Measurements from ENCODE around the gene SPON1.

SPON1 gene

DNA sequence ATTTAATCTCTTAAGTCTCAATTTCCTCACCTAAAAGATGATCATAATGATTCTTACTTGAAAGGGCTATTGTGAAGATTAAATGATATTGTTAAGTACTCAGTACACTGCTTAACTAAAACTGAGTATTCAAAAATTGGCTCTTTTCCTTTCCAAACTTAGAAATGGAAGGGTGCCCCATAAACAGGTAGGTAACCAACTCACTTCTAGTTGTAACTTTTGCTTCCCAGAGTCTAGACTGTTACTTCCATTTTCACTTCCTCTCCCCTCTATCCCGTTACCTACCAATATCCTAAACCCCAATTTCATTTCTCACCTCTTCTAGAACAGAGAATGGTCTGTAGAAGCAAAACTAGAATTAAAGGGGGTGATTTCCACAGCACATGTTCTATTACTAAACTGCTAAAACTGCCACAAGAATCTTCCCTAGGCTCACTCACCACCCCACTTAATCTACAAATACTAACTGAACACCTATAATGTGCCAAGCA is 346.4 kb downstream of the SPON1 start:
- no peaks in the 10 kb centered on the region for H3K36me3 ChIP-seq (ENCODE audit: control insufficient read depth, low read depth, low read length)
- peaks cover 63% of the 10 kb centered on the region for H3K4me1 ChIP-seq (ENCODE audit: control insufficient read depth, low read depth, low read length)
- no peaks in the 10 kb centered on the region for H3K27me3 ChIP-seq (ENCODE audit: control insufficient read depth, insufficient read depth, low read length)
- peak overlapping the region; percentile 17 for H3K27ac ChIP-seq (ENCODE audit: low read length)
- no peaks in the 10 kb centered on the region for H3K9me3 ChIP-seq (ENCODE audit: control insufficient read depth, low read depth, low read length)
- no peak overlapping the region for H3K9ac ChIP-seq (ENCODE audit: low read length)
- H3K4me3 ChIP-seq (ENCODE audit: low read length) = no peak overlapping the region

DNA sequence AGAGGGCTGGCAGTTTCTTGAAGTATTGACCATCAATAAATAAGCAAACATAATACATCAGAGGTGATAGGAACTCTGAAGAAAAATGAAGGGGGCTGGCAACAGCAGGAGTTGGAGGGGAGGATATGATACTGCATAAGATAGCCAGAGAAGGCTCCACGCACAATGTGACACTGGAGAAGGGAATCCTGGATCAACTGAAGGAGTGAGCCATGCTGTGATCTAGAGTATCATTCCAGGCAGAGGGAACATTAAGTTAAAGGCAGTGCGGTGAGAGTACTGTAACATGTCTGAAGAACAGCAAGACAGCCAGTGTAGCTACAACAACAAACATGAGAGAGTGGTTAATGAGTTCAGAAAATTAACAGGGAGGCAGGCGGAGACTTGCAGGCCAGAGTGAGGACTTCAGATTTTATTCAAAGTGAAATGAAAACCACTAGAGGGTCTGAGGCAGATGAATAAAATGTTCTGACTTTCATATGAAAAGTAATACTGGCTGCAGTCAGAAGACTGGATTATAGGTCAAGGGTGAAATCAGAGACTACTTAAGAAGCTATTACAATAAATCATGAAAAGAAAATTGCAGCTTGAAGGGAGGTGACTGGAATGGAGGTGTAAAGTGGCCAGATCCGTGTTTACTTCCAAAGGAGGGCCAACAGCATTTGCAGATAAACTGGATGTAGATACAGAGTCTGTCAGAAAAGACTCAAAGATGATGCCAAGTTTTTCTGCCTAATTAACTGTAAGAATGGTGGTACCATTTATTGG is 347.1 kb downstream of the SPON1 start:
- no peak overlapping the region for H3K9ac ChIP-seq (ENCODE audit: low read length)
- H3K27me3 ChIP-seq (ENCODE audit: control insufficient read depth, insufficient read depth, low read length) = no peaks in the 10 kb centered on the region
- H3K4me3 ChIP-seq (ENCODE audit: low read length) = no peak overlapping the region
- H3K9me3 ChIP-seq (ENCODE audit: control insufficient read depth, low read depth, low read length) = no peaks in the 10 kb centered on the region
- H3K4me1 ChIP-seq (ENCODE audit: control insufficient read depth, low read depth, low read length) = peaks cover 60% of the 10 kb centered on the region
- H3K27ac ChIP-seq (ENCODE audit: low read length) = peak overlapping the region; percentile 17
- H3K36me3 ChIP-seq (ENCODE audit: control insufficient read depth, low read depth, low read length) = no peaks in the 10 kb centered on the region

DNA sequence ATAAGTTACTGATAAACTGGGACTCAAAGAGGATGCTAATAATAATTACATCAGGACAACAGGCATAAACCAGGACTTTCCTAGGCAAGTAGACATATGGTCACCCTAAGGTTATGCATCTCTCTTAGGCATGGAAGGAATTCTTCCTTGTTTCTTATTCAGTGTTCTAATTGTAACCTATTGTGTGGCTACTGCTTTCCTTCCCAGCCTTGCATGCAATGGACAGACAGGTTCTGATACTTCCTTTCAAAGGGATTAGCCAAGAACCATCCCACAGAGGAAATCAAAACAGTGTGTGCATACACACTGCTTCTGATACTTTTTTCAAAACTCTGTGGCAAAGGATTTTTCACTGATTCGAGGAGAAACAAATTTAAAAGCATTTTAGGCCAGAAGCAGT is 348.2 kb downstream of the SPON1 start:
- Histone ChIP-seq H3K4me1 (ENCODE audit: control insufficient read depth, low read depth, low read length) (peaks cover 56% of the 10 kb centered on the region), H3K27me3 (ENCODE audit: control insufficient read depth, insufficient read depth, low read length) (no peaks in the 10 kb centered on the region), H3K9ac (ENCODE audit: low read length) (no peak overlapping the region), H3K27ac (ENCODE audit: low read length) (no peak overlapping the region), H3K4me3 (ENCODE audit: low read length) (no peak overlapping the region), H3K9me3 (ENCODE audit: control insufficient read depth, low read depth, low read length) (no peaks in the 10 kb centered on the region), H3K36me3 (ENCODE audit: control insufficient read depth, low read depth, low read length) (no peaks in the 10 kb centered on the region)

DNA sequence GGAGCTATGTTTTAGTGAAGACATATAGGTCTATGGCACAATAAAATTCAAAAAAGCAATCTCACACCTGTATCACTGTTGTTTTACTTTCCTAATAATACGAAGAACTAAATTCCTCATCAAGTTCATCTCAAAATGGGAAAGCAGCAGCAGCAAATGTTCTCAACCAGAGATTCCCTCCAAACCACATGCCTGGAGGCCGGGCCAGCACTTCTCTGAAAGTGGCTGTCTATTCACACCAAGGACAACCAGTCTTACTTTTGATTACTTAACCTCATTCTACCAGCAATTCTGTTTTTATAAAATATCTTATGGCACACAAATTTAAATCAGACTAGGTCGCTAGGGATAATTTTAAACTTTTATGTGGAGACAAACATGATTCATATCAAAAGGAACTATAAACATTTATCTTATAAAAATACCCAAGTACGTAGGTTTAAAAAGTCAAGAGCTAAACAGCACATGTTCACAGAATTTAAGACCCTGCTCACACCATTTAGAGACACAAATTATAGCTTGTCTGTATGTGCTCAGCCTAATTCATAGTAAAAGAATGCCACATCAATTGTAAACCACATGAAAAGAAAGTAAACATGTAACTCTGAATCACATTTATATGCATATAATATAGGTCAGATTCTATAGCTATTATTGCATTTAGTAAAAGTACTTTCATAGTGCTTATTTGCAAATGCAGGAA is 350.4 kb downstream of the SPON1 start:
- Histone ChIP-seq H3K9me3 (ENCODE audit: control insufficient read depth, low read depth, low read length) (no peaks in the 10 kb centered on the region), H3K36me3 (ENCODE audit: control insufficient read depth, low read depth, low read length) (no peaks in the 10 kb centered on the region), H3K9ac (ENCODE audit: low read length) (no peak overlapping the region), H3K27me3 (ENCODE audit: control insufficient read depth, insufficient read depth, low read length) (no peaks in the 10 kb centered on the region), H3K4me3 (ENCODE audit: low read length) (no peak overlapping the region), H3K4me1 (ENCODE audit: control insufficient read depth, low read depth, low read length) (peaks cover 47% of the 10 kb centered on the region), H3K27ac (ENCODE audit: low read length) (no peak overlapping the region)

DNA sequence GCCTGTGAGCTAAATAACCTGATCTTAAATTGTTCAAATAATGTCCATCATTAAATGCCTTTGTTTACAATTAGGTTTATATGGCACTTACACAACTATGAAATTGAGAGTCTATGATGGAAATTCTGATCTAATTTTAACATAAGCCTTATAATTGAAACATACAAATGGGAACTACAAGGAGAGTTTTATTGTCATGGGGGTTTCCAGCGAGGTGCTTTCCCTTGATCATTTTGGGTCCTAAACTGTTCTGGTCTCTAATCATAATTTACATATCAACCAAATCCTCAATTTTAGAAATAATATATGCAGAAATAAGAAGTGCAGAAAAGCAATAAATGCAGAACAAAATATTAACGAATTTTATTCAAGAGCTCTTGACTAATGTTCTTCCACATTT is 351.6 kb downstream of the SPON1 start:
- Histone ChIP-seq H3K9me3 (ENCODE audit: control insufficient read depth, low read depth, low read length) (no peaks in the 10 kb centered on the region), H3K9ac (ENCODE audit: low read length) (no peak overlapping the region), H3K4me1 (ENCODE audit: control insufficient read depth, low read depth, low read length) (peaks cover 43% of the 10 kb centered on the region), H3K27me3 (ENCODE audit: control insufficient read depth, insufficient read depth, low read length) (no peaks in the 10 kb centered on the region), H3K4me3 (ENCODE audit: low read length) (no peak overlapping the region), H3K27ac (ENCODE audit: low read length) (no peak overlapping the region), H3K36me3 (ENCODE audit: control insufficient read depth, low read depth, low read length) (no peaks in the 10 kb centered on the region)

DNA sequence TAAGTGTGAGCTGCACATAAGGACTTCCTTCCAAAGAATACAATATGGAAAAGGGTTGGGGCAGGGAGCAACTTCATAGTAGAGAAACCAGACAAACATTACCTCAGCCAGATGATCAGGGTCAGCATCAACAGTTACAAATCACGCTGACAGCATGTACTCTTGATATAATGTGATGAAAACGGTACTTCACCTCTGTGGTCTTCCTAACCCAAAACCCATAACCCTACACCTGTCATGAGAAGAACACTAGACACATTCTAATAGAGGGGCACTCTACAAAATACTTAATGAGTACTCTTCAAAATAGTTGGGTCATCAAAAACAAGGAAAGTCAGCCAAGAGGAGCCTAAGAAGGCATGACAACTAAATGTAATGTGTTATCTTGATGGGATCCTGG is 352.6 kb downstream of the SPON1 start:
- no peak overlapping the region for H3K4me3 ChIP-seq (ENCODE audit: low read length)
- no peak overlapping the region for H3K9ac ChIP-seq (ENCODE audit: low read length)
- H3K27me3 ChIP-seq (ENCODE audit: control insufficient read depth, insufficient read depth, low read length) = no peaks in the 10 kb centered on the region
- no peak overlapping the region for H3K27ac ChIP-seq (ENCODE audit: low read length)
- no peaks in the 10 kb centered on the region for H3K9me3 ChIP-seq (ENCODE audit: control insufficient read depth, low read depth, low read length)
- no peaks in the 10 kb centered on the region for H3K36me3 ChIP-seq (ENCODE audit: control insufficient read depth, low read depth, low read length)
- peaks cover 41% of the 10 kb centered on the region for H3K4me1 ChIP-seq (ENCODE audit: control insufficient read depth, low read depth, low read length)
